HepG2 (cell line): ENCODE results near the gene SPSB1. TPM values are rescaled to one million over a fixed set of nuclear protein-coding genes. Genes with fewer than 3 reads are reported as not detected.

Source experiments
- ATAC-seq: fragments of 200-7000 bp; cut with Tn5 transposase; 3 replicates; pipeline ENCODE4 v1.9.1; 2020; ENCODE audit warnings: mild to moderate bottlenecking, moderate library complexity
- BruUV-seq: library from RNA; stranded (reverse); fragments of 400-500 nt; replicated peaks from 2 replicates; lab custom pipeline; 2021; lab: Mats Ljungman, UMichigan
- CTCF ChIA-PET: fragments of 300-600 bp; formaldehyde crosslinking; extraction: SDS; loops from one replicate; lab custom pipeline; 2021; ENCODE audit warnings: low total read pairs, inconsistent platforms, low intra/inter-chr PET ratio; lab: Yijun Ruan, JAX
- POLR2A ChIA-PET: fragments of 350-600 bp; sonication (Branson Sonifier 250); formaldehyde crosslinking; loops from one replicate; lab custom pipeline; 2020; ENCODE audit warnings: antibody characterized with exemption, inconsistent platforms; lab: Yijun Ruan, JAX
- DNase-seq: peaks from one replicate; pipeline ENCODE4 v3.0.0-alpha.2; 2015; ENCODE audit warnings: low spot score
- FAIRE-seq: peaks from 3 replicates; lab custom pipeline; 2011; peaks lifted over from hg19 to GRCh38; lab: Jason Lieb, UNC
- H2AFZ ChIP-seq: one replicate; pipeline ENCODE4 v1.6.1; 2011; ENCODE audit warnings: low read length, inconsistent platforms
- H3K27ac ChIP-seq: fragments of 300-600 bp; 3 replicates; pipeline ENCODE4 v1.8.0; 2011; ENCODE audit warnings: mixed run types, mild to moderate bottlenecking, mixed read lengths, low read length, inconsistent platforms; ENCODE audit not compliant: insufficient read depth; ENCODE audit errors: extremely low read length
- H3K27me3 ChIP-seq, 2 experiments: fragments of 200-600 bp in 1 of 2; 2 replicates in 1 of 2; 3 replicates in 1 of 2; pipeline versions ENCODE4 v1.6.0 to v1.8.0; 2011; ENCODE audit warnings: low read length in 2 of 2, mild to moderate bottlenecking in 2 of 2, moderate library complexity in 2 of 2, inconsistent platforms in 1 of 2; ENCODE audit not compliant: insufficient read depth in 2 of 2, control insufficient read depth in 1 of 2
- H3K36me3 ChIP-seq, 2 experiments: fragments of 200-600 bp in 1 of 2; replicated peaks in 1 of 2; 2 replicates in 1 of 2; 3 replicates in 1 of 2; pipeline versions ENCODE4 v1.5.1 to v1.8.0; 2011; ENCODE audit warnings: low read length in 2 of 2, inconsistent platforms in 1 of 2; ENCODE audit not compliant: insufficient read depth in 2 of 2, control insufficient read depth in 1 of 2
- H3K4me1 ChIP-seq: 2 replicates; pipeline ENCODE4 v1.5.1; 2012; ENCODE audit warnings: low read length, inconsistent platforms; ENCODE audit not compliant: insufficient read depth
- H3K4me2 ChIP-seq: 2 replicates; pipeline ENCODE4 v1.6.0; 2011; ENCODE audit warnings: low read depth, low read length, inconsistent platforms
- H3K4me3 ChIP-seq, 3 experiments: fragments of 200-600 bp in 1 of 3; sonication (generic), shearing (Covaris generic) in 1 of 3; replicated peaks in 1 of 3; 2 replicates each; pipeline ENCODE4 v1.5.1; 2011 to 2016; ENCODE audit warnings: low read length in 3 of 3, inconsistent platforms in 2 of 3, low read depth in 2 of 3, mild to moderate bottlenecking in 2 of 3, control low read depth in 1 of 3, mixed read lengths in 1 of 3; ENCODE audit not compliant: insufficient read depth in 1 of 3
- H3K79me2 ChIP-seq: one replicate; pipeline ENCODE4 v1.6.1; 2011; ENCODE audit warnings: low read length, inconsistent platforms; ENCODE audit not compliant: insufficient read depth
- H3K9ac ChIP-seq: 2 replicates; pipeline ENCODE4 v1.6.0; 2011; ENCODE audit warnings: mild to moderate bottlenecking, low read depth, low read length, inconsistent platforms; ENCODE audit not compliant: insufficient read depth
- H3K9me3 ChIP-seq: 2 replicates; pipeline ENCODE4 v1.5.1; 2012; ENCODE audit warnings: mild to moderate bottlenecking, low read length
- H4K20me1 ChIP-seq: 2 replicates; pipeline ENCODE4 v1.6.0; 2011; ENCODE audit warnings: inconsistent platforms, mild to moderate bottlenecking, low read length, moderate library complexity; ENCODE audit not compliant: insufficient read depth
- PHB2 ChIP-seq: fragments of 450-650 bp; IDR thresholded peaks from 2 replicates; pipeline ENCODE4 v1.6.1; 2018; ENCODE audit not compliant: partially characterized antibody
- PLRG1 ChIP-seq: fragments of 450-650 bp; conservative IDR thresholded peaks from 2 replicates; pipeline ENCODE4 v1.6.1; 2016
- THYN1 ChIP-seq: sonication (generic); formaldehyde crosslinking; IDR thresholded peaks from 2 replicates; pipeline ENCODE4 v1.8.1; 2023; ENCODE audit warnings: low read depth, mild to moderate bottlenecking, moderate library complexity, missing genetic modification reagents, borderline replicate concordance
- ZNF546 ChIP-seq: sonication (generic); formaldehyde crosslinking; conservative IDR thresholded peaks from 2 replicates; pipeline ENCODE4 v1.8.1; 2023; ENCODE audit warnings: mild to moderate bottlenecking, missing genetic modification reagents
- ZNF569 ChIP-seq: sonication (generic); formaldehyde crosslinking; IDR thresholded peaks from 2 replicates; pipeline ENCODE4 v1.5.0; 2020; ENCODE audit warnings: mild to moderate bottlenecking, missing genetic modification reagents, moderate library complexity, borderline replicate concordance
- WGBS: methylation state at CpG from one replicate; pipeline ENCODE4 v1.1.6; 2017; ENCODE audit warnings: low lambda C conversion rate; 5-methylcytosine and 5-hydroxymethylcytosine counted together
- in situ Hi-C: cut with HindIII; loops from 2 replicates; pipeline ENCODE4 v1.10.0; 2017; ENCODE audit warnings: low pct_unique_long_range_greater_than_20kb; ENCODE audit not compliant: extremely low pct_ligation_motif_present
- intact Hi-C: fragments of 100-400 bp; cut with micrococcal nuclease; formaldehyde crosslinking; loops from one replicate; pipeline ENCODE4 v1.10.0; 2022; ENCODE audit not compliant: unreplicated experiment
- polyA plus RNA-seq, 8 experiments: library from polyadenylated mRNA; depleted of rRNA in 3 of 8; stranded (reverse) in 7 of 8; unstranded in 1 of 8; fragments of >200 nt; fragmentation: Illumina TruSeq in 4 of 8; extraction: Trizol in 4 of 8; gene quantifications; 2 replicates each; pipeline versions ENCODE4 v1.2.1 to v1.2.3, GENCODE V29; 2011 to 2016; ENCODE audit warnings: low read depth in 4 of 8, missing spikeins in 1 of 8, mixed read lengths in 1 of 8; ENCODE audit not compliant: insufficient read depth in 1 of 8
- total RNA-seq, 5 experiments: library from RNA; depleted of rRNA; stranded (reverse); fragments of >200 nt; fragmentation: Illumina TruSeq; extraction: Trizol; gene quantifications; 2 replicates each; pipeline ENCODE4 v1.2.3, GENCODE V29; 2016; ENCODE audit warnings: low read depth in 1 of 5
- TF ChIP-seq, protein P1 (sequence below): IDR thresholded peaks from 2 replicates; pipeline ENCODE4 v1.6.1; 2012; ENCODE audit warnings: low read depth, low read length, improper control_type of control experiment
- TF ChIP-seq, protein P2 (sequence below), 2 experiments: sonication (generic) in 1 of 2; formaldehyde crosslinking in 1 of 2; IDR thresholded peaks; 2 replicates each; pipeline versions ENCODE4 v1.4.0 to v1.6.1; 2016 to 2020; ENCODE audit warnings: borderline replicate concordance in 1 of 2, low read depth in 1 of 2, mild to moderate bottlenecking in 1 of 2, missing genetic modification reagents in 1 of 2

The SPSB1 gene
- total and polyA plus RNA-seq, 2 of the 13 experiments (the other 11 are each of a cell fraction or from before 2014, with no cell fraction given) = 5.0 to 8.0 TPM

DNA sequence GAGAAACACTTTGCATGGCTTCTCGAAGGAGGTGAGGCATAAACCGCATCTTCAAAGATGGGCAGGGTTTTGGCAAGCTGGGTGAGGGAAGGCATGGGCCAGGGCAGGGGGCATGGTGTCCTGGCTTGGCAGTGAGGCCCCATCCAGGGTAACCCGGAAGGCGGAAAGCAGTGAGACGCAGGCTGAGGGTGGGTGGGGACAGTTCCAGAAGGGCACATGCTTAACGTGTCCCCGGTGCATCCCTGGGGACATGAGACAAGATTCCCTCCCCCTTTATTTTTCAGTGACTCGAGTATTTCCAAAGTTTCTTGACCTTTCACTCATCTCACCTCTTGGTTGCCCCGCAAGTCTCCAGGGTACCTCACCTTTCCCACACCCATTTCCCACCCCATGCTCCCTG is 123.8 kb downstream of the SPSB1 start (continued):
- TF ChIP-seq, protein P1, sequence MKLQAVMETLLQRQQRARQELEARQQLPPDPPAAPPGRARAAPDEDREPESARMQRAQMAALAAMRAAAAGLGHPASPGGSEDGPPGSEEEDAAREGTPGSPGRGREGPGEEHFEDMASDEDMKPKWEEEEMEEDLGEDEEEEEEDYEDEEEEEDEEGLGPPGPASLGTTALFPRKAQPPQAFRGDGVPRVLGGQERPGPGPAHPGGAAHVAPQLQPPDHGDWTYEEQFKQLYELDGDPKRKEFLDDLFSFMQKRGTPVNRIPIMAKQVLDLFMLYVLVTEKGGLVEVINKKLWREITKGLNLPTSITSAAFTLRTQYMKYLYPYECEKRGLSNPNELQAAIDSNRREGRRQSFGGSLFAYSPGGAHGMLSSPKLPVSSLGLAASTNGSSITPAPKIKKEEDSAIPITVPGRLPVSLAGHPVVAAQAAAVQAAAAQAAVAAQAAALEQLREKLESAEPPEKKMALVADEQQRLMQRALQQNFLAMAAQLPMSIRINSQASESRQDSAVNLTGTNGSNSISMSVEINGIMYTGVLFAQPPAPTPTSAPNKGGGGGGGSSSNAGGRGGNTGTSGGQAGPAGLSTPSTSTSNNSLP = no peak
- TF ChIP-seq PLRG1 = no peak

DNA sequence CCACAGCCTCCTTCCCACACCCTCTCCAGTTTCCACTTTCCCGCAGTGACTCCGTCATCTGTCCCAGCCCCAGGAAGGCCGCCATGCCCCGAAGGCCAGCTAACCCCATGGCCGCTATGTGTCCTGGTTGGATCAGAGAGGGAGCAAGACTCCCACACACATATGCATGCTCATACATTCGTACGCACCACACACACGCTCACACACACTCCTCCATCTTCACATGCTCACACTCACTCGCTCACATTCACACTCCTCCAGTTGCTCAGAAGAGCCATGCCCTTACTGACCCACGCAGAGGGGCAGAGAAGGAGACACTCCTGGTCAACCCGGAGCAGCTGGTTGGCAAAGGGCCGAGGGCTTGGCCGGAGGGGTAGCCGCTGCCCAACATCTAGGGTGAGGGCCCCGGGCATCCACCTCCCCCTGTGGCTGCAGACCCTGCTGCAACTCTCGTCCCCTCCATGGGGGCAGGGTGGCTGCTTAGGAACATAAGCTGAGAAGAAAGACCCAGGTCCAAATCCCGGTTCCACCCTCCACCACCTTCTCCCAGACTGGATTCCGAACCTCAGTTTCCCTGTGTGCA is 124.3 kb downstream of the SPSB1 start:
- peaks cover 3 to 17% of the 10 kb centered on the region in 2 experiments; a peak in 3 of 5 replicates for H3K27me3 ChIP-seq
- H4K20me1 ChIP-seq = no peaks in the 10 kb centered on the region
- in situ Hi-C loops (no loop called here), intact Hi-C loops (no loop called here)
- no peaks in the 10 kb centered on the region for H3K36me3 ChIP-seq
- CTCF ChIA-PET = no interaction called here
- H3K4me2 ChIP-seq = no peak overlapping the region
- POLR2A ChIA-PET = no interaction called here
- no TSS peak for BruUV-seq
- ATAC-seq (no peak), DNase-seq (no peak), FAIRE-seq (no peak)
- peaks cover 34% of the 10 kb centered on the region for H3K4me1 ChIP-seq
- H3K4me3 ChIP-seq = no peak overlapping the region
- no peak overlapping the region for H2AFZ ChIP-seq
- no peak overlapping the region for H3K27ac ChIP-seq
- H3K9ac ChIP-seq = no peak overlapping the region
- WGBS = 72% methylated on average over 14 of the region's 18 CpGs
- no peaks in the 10 kb centered on the region for H3K9me3 ChIP-seq
- H3K79me2 ChIP-seq = no peaks in the 10 kb centered on the region
- TF ChIP-seq, protein P2, sequence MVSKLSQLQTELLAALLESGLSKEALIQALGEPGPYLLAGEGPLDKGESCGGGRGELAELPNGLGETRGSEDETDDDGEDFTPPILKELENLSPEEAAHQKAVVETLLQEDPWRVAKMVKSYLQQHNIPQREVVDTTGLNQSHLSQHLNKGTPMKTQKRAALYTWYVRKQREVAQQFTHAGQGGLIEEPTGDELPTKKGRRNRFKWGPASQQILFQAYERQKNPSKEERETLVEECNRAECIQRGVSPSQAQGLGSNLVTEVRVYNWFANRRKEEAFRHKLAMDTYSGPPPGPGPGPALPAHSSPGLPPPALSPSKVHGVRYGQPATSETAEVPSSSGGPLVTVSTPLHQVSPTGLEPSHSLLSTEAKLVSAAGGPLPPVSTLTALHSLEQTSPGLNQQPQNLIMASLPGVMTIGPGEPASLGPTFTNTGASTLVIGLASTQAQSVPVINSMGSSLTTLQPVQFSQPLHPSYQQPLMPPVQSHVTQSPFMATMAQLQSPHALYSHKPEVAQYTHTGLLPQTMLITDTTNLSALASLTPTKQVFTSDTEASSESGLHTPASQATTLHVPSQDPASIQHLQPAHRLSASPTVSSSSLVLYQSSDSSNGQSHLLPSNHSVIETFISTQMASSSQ (IDR thresholded peaks at IDR 0.05; ENCODE audit: low read depth) = no peak
- TF ChIP-seq, protein P2 (CRISPR knock-in tag; IDR thresholded peaks at IDR 0.05; ENCODE audit: borderline replicate concordance) = no peak
- TF ChIP-seq ZNF569 (CRISPR knock-in tag) = no peak
- TF ChIP-seq ZNF546 (CRISPR knock-in tag) = no peak
- TF ChIP-seq PHB2 = no peak
- TF ChIP-seq THYN1 (CRISPR knock-in tag) = no peak
